Measurements from ENCODE around the gene ZNF91.

DNA sequence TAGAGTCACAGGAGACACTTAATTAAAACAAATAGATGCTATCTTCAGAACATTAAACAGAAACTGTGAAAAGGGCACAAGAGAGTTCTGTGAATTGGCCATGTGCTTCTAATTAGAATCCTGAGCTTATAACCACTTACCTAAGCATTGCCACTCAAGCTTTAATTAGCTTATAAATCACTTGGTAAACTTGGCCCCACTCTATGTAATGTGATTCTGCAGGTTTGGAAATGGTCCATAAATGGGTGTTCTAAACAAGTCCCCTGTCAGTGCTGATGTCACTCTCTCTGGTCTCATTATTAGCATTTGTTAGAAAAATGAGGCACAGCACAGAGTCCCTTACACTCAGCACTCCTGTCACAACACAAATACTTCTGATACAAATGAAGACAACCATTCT, 18.0 kb downstream of the ZNF91 start:
- TF ChIP-seq, protein P1, sequence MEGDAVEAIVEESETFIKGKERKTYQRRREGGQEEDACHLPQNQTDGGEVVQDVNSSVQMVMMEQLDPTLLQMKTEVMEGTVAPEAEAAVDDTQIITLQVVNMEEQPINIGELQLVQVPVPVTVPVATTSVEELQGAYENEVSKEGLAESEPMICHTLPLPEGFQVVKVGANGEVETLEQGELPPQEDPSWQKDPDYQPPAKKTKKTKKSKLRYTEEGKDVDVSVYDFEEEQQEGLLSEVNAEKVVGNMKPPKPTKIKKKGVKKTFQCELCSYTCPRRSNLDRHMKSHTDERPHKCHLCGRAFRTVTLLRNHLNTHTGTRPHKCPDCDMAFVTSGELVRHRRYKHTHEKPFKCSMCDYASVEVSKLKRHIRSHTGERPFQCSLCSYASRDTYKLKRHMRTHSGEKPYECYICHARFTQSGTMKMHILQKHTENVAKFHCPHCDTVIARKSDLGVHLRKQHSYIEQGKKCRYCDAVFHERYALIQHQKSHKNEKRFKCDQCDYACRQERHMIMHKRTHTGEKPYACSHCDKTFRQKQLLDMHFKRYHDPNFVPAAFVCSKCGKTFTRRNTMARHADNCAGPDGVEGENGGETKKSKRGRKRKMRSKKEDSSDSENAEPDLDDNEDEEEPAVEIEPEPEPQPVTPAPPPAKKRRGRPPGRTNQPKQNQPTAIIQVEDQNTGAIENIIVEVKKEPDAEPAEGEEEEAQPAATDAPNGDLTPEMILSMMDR (IDR thresholded peaks at IDR 0.05; ENCODE audit: poor library complexity, severe bottlenecking): no peak
- no peak for TF ChIP-seq POLR2AphosphoS5 (IDR thresholded peaks at IDR 0.05)
